GM23248 (cell line): Measurements from ENCODE around the gene PLA2G2D.

Source experiments
- EZH2 ChIP-seq: fragments of 200-600 bp; sonication (generic); IDR thresholded peaks from 2 replicates; pipeline ENCODE4 v1.6.1; 2018; ENCODE audit warnings: antibody characterized with exemption, mild to moderate bottlenecking; ENCODE audit not compliant: insufficient read depth, poor library complexity, severe bottlenecking
- EZH2phosphoT487 ChIP-seq: fragments of 200-600 bp; sonication (generic); IDR thresholded peaks from 2 replicates; pipeline ENCODE4 v1.6.1; 2018; ENCODE audit warnings: antibody characterized with exemption, moderate library complexity, mild to moderate bottlenecking, low read depth; ENCODE audit not compliant: insufficient read depth

DNA sequence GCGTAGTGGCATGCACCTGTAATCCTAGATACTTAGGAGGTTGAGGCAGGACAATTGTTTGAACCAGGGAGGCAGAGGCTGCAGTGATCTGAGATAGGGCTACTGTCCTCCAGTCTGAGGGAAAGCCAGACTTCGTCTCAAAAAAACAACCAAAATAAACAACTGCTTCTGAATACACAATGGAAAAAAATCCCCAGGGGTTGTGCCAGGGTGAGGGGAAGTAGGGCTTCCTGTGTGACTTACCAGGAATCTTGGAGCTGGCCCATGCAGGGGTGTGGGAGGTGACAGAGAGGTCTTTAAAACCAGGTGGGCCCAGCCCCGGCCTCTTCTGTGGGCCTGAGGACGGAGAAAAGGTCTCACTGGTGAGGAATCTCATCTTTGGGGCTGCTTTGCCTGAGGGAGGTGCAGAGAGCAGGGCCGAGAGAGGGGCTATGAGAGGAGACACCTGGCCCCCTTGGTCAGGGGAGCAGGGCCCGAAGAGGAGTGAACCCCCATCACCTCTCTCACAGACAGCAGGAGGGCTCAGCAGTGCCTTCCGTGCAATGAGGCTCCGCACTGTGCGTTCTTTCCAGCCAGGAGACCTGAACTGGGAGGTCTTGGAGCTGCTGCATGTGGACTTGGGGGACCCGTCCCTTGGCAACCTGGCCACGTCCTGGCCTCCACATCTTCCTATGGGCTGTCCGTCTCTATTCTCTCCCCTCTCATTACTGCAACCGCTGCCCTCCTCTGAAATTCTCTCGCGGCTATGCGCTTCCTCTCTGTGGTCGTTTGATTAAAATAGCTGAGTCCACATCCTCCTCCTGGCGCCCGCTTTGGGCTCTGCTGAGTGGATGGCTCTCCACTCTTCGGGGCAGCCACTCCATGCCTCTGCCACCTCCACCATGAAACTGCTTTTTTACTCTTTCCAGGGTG, 38.6 kb downstream of the PLA2G2D start:
- TF ChIP-seq EZH2phosphoT487 (no peak), EZH2 (no peak)
